ENCODE results near the gene DNAJC1.

Gene DNAJC1

DNA sequence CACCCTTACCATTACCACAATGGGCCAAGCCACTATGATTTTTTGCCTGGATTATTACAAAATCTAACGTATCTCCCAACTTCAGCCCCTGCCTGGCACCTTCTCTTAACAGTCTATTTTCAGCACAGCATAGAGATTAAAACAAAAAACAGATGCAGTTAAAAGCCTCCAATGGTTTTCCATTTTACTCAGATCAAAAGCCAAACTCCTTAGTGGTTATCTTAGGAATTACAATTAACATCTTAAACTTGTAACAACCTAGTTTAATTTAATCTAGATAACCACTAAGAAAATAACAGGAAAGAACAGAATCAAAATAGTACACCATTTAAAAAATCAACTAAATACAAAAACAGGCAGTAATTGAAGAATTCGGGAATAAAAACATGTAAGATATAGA, 43.5 kb downstream of the DNAJC1 start:
- H3K4me2 ChIP-seq (ENCODE audit: low read length), result no peak overlapping the region

DNA sequence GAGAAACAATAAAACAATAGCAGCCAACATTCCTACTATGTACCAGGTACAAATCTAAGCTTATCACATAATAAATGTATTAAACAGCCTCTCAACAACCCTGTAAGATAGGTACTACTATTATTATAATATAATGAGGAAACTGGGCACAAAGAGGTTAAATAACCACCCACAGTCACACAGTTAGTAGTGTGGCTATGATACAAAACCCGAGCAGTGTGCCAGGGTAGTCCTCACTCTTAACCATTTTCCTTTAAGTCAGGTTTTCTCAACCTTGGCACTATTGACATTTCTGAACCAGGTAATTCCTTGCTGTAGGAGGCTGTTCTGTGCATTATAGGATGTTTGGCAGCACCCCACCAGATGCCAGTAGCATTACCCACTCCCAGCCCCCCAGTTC, 48.8 kb downstream of the DNAJC1 start:
- WGBS (ENCODE audit: extremely low coverage, insufficient coverage, insufficient read length), result no CpG with 5 or more reads among the region's 1 CpG
- DNase-seq, result no peak
- Histone ChIP-seq H2BK120ac (ENCODE audit: insufficient read depth, low read length, poor library complexity) (no peak overlapping the region), H2AFZ (ENCODE audit: insufficient read depth, low read length, poor library complexity) (no peak overlapping the region), H3K4ac (ENCODE audit: low read depth, low read length) (no peak overlapping the region), H2AK5ac (ENCODE audit: low read length) (no peak overlapping the region), H3K79me1 (ENCODE audit: low read length) (no peaks in the 10 kb centered on the region), H3K27me3 (ENCODE audit: insufficient read depth, low read length) (no peaks in the 10 kb centered on the region), H3K4me1 (ENCODE audit: control insufficient read depth in 1 of 2, insufficient read depth in 2 of 2, low read length in 2 of 2) (peaks cover 0 to 3% of the 10 kb centered on the region in 2 experiments), H4K12ac (ENCODE audit: low read depth, low read length) (no peak overlapping the region), H3K4me2 (ENCODE audit: low read length) (no peak overlapping the region), H3K14ac (ENCODE audit: low read length) (no peak overlapping the region), H3K36me3 (ENCODE audit: control insufficient read depth in 1 of 2, insufficient read depth in 2 of 2, low read length in 2 of 2) (no peaks in the 10 kb centered on the region), H3K9ac (ENCODE audit: low read length) (no peak overlapping the region), H2BK12ac (ENCODE audit: low read length) (no peak overlapping the region), H4K91ac (ENCODE audit: low read depth, low read length) (no peak overlapping the region), H2BK5ac (ENCODE audit: low read depth, low read length, poor library complexity) (no peak overlapping the region), H3K9me3 (ENCODE audit: insufficient read depth, low read depth, low read length) (no peaks in the 10 kb centered on the region), H3K23ac (ENCODE audit: low read length) (no peak overlapping the region), H3K79me2 (ENCODE audit: control insufficient read depth, insufficient read depth, low read length, poor library complexity) (no peaks in the 10 kb centered on the region), H4K8ac (ENCODE audit: low read depth, low read length) (no peak overlapping the region), H3K27ac (ENCODE audit: low read depth, low read length) (no peak overlapping the region), H3K18ac (ENCODE audit: low read length) (no peak overlapping the region), H3K4me3 (ENCODE audit: low read depth, low read length) (no peak overlapping the region)

More for the DNA sequence above, 43.5 kb downstream of the DNAJC1 start:
- no peak overlapping the region for H3K4ac ChIP-seq (ENCODE audit: low read depth, low read length)
- H3K4me1 ChIP-seq (ENCODE audit: control insufficient read depth in 1 of 2, insufficient read depth in 2 of 2, low read length in 2 of 2), result no peaks in the 10 kb centered on the region
- no peak overlapping the region for H3K18ac ChIP-seq (ENCODE audit: low read length)
- H3K79me1 ChIP-seq (ENCODE audit: low read length), result no peaks in the 10 kb centered on the region
- no peaks in the 10 kb centered on the region for H3K36me3 ChIP-seq (ENCODE audit: control insufficient read depth in 1 of 2, insufficient read depth in 2 of 2, low read length in 2 of 2)
- no peak overlapping the region for H2BK12ac ChIP-seq (ENCODE audit: low read length)
- no peak overlapping the region for H2AFZ ChIP-seq (ENCODE audit: insufficient read depth, low read length, poor library complexity)
- H4K12ac ChIP-seq (ENCODE audit: low read depth, low read length), result no peak overlapping the region
- H2BK5ac ChIP-seq (ENCODE audit: low read depth, low read length, poor library complexity), result no peak overlapping the region
- no CpG with 5 or more reads among the region's 2 CpGs for WGBS (ENCODE audit: extremely low coverage, insufficient coverage, insufficient read length)
- no peak overlapping the region for H2AK5ac ChIP-seq (ENCODE audit: low read length)
- H3K79me2 ChIP-seq (ENCODE audit: control insufficient read depth, insufficient read depth, low read length, poor library complexity), result no peaks in the 10 kb centered on the region
- no peak overlapping the region for H3K27ac ChIP-seq (ENCODE audit: low read depth, low read length)
- no peak overlapping the region for H4K91ac ChIP-seq (ENCODE audit: low read depth, low read length)
- no peaks in the 10 kb centered on the region for H3K27me3 ChIP-seq (ENCODE audit: insufficient read depth, low read length)
- H3K9ac ChIP-seq (ENCODE audit: low read length), result no peak overlapping the region
- no peak overlapping the region for H2BK120ac ChIP-seq (ENCODE audit: insufficient read depth, low read length, poor library complexity)
- no peak overlapping the region for H4K8ac ChIP-seq (ENCODE audit: low read depth, low read length)
- H3K9me3 ChIP-seq (ENCODE audit: insufficient read depth, low read depth, low read length), result no peaks in the 10 kb centered on the region
- H3K4me3 ChIP-seq (ENCODE audit: low read depth, low read length), result no peak overlapping the region
- H3K23ac ChIP-seq (ENCODE audit: low read length), result no peak overlapping the region
- DNase-seq, result no peak
- no peak overlapping the region for H3K14ac ChIP-seq (ENCODE audit: low read length)

DNA sequence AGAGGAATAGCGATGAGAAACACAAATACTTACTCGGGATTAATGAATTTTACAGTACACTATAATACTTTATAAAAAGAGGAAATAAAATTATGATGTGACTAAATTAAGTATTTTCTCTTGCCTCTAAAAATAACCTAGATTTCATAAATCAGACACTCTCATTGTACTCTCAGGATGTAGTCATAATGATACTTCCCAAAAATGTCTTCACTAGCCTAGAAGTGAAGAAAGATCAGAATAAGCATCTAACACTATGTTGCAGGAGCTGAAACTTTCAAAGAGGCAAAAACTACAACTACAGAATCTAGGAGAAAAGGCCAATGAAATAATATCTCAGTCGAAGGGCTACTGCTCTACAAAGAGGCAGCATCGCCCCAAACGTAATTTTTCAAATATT, 49.4 kb downstream of the DNAJC1 start:
- WGBS (ENCODE audit: extremely low coverage, insufficient coverage, insufficient read length), result no CpG with 5 or more reads among the region's 5 CpGs
- no peak overlapping the region for H4K8ac ChIP-seq (ENCODE audit: low read depth, low read length)
- H2BK12ac ChIP-seq (ENCODE audit: low read length), result no peak overlapping the region
- H2AK5ac ChIP-seq (ENCODE audit: low read length), result no peak overlapping the region
- H4K91ac ChIP-seq (ENCODE audit: low read depth, low read length), result no peak overlapping the region
- no peaks in the 10 kb centered on the region for H3K9me3 ChIP-seq (ENCODE audit: insufficient read depth, low read depth, low read length)
- no peak overlapping the region for H3K4me2 ChIP-seq (ENCODE audit: low read length)
- no peaks in the 10 kb centered on the region for H3K79me2 ChIP-seq (ENCODE audit: control insufficient read depth, insufficient read depth, low read length, poor library complexity)
- H2BK5ac ChIP-seq (ENCODE audit: low read depth, low read length, poor library complexity), result no peak overlapping the region
- no peaks in the 10 kb centered on the region for H3K79me1 ChIP-seq (ENCODE audit: low read length)
- DNase-seq, result no peak
- H2AFZ ChIP-seq (ENCODE audit: insufficient read depth, low read length, poor library complexity), result no peak overlapping the region
- H3K9ac ChIP-seq (ENCODE audit: low read length), result no peak overlapping the region
- H3K4me1 ChIP-seq (ENCODE audit: control insufficient read depth in 1 of 2, insufficient read depth in 2 of 2, low read length in 2 of 2), result peaks cover 0 to 3% of the 10 kb centered on the region in 2 experiments
- H3K23ac ChIP-seq (ENCODE audit: low read length), result no peak overlapping the region
- no peaks in the 10 kb centered on the region for H3K36me3 ChIP-seq (ENCODE audit: control insufficient read depth in 1 of 2, insufficient read depth in 2 of 2, low read length in 2 of 2)
- H3K27ac ChIP-seq (ENCODE audit: low read depth, low read length), result no peak overlapping the region
- H3K18ac ChIP-seq (ENCODE audit: low read length), result no peak overlapping the region
- H2BK120ac ChIP-seq (ENCODE audit: insufficient read depth, low read length, poor library complexity), result no peak overlapping the region
- H3K4me3 ChIP-seq (ENCODE audit: low read depth, low read length), result no peak overlapping the region
- H3K4ac ChIP-seq (ENCODE audit: low read depth, low read length), result no peak overlapping the region
- no peak overlapping the region for H3K14ac ChIP-seq (ENCODE audit: low read length)
- H4K12ac ChIP-seq (ENCODE audit: low read depth, low read length), result no peak overlapping the region
- no peaks in the 10 kb centered on the region for H3K27me3 ChIP-seq (ENCODE audit: insufficient read depth, low read length)

DNA sequence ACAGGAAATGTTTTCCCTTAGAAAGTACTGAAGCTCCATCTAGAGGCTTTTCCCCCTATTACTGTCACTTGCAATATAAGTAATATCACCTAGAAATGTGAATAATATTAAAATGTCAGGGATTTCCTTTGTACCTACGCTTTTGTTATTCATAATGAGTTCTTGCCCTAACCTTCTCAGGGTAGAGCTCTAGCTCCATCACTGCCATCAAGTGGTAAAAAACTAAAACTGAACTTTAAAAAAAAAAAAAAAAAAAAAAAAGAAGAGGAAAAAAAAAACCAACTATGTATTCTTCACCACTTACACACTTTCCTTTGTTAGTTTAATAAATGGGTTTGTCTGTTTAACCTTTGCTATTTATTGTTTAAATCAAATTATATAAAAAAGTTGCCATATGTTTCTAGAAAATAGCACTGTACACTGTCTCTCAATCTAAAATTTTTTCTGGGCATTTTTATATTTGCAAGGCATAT, 49.9 kb downstream of the DNAJC1 start:
- peak in 1 of 2 donors; percentile 52 for DNase-seq
- peaks cover 0 to 3% of the 10 kb centered on the region in 2 experiments for H3K4me1 ChIP-seq (ENCODE audit: control insufficient read depth in 1 of 2, insufficient read depth in 2 of 2, low read length in 2 of 2)
- H3K9ac ChIP-seq (ENCODE audit: low read length), result no peak overlapping the region
- no peaks in the 10 kb centered on the region for H3K27me3 ChIP-seq (ENCODE audit: insufficient read depth, low read length)
- no peak overlapping the region for H2AFZ ChIP-seq (ENCODE audit: insufficient read depth, low read length, poor library complexity)
- H3K27ac ChIP-seq (ENCODE audit: low read depth, low read length), result no peak overlapping the region
- no peak overlapping the region for H4K12ac ChIP-seq (ENCODE audit: low read depth, low read length)
- H3K23ac ChIP-seq (ENCODE audit: low read length), result no peak overlapping the region
- H3K79me2 ChIP-seq (ENCODE audit: control insufficient read depth, insufficient read depth, low read length, poor library complexity), result no peaks in the 10 kb centered on the region
- no peak overlapping the region for H2BK120ac ChIP-seq (ENCODE audit: insufficient read depth, low read length, poor library complexity)
- H3K4ac ChIP-seq (ENCODE audit: low read depth, low read length), result no peak overlapping the region
- no peaks in the 10 kb centered on the region for H3K9me3 ChIP-seq (ENCODE audit: insufficient read depth, low read depth, low read length)
- no peak overlapping the region for H3K4me2 ChIP-seq (ENCODE audit: low read length)
- no peak overlapping the region for H3K4me3 ChIP-seq (ENCODE audit: low read depth, low read length)
- no peak overlapping the region for H3K18ac ChIP-seq (ENCODE audit: low read length)
- no CpG with 5 or more reads among the region's 1 CpG for WGBS (ENCODE audit: extremely low coverage, insufficient coverage, insufficient read length)
- H2BK5ac ChIP-seq (ENCODE audit: low read depth, low read length, poor library complexity), result no peak overlapping the region
- no peak overlapping the region for H4K91ac ChIP-seq (ENCODE audit: low read depth, low read length)
- no peak overlapping the region for H3K14ac ChIP-seq (ENCODE audit: low read length)
- no peak overlapping the region for H2BK12ac ChIP-seq (ENCODE audit: low read length)
- H3K36me3 ChIP-seq (ENCODE audit: control insufficient read depth in 1 of 2, insufficient read depth in 2 of 2, low read length in 2 of 2), result no peaks in the 10 kb centered on the region
- no peaks in the 10 kb centered on the region for H3K79me1 ChIP-seq (ENCODE audit: low read length)
- H4K8ac ChIP-seq (ENCODE audit: low read depth, low read length), result no peak overlapping the region
- H2AK5ac ChIP-seq (ENCODE audit: low read length), result no peak overlapping the region
